D721Med (cell line): Measurements from ENCODE around the gene GCSAM.
A peak's percentile ranks its signal among the peaks of the same experiment; 100 is the strongest.

Experiments
- DNase-seq: peaks from one replicate; pipeline ENCODE4 v3.0.0; 2011; ENCODE audit warnings: low spot score; ENCODE audit not compliant: insufficient read length
- FAIRE-seq: peaks from 2 replicates; lab custom pipeline; 2011; peaks lifted over from hg19 to GRCh38; lab: Jason Lieb, UNC
- CTCF ChIP-seq: IDR thresholded peaks from 2 replicates; pipeline ENCODE4 v1.5.1; 2012; ENCODE audit warnings: mild to moderate bottlenecking, control low read depth; ENCODE audit not compliant: insufficient read depth; ENCODE audit errors: missing control alignments

Gene GCSAM

GRCh38 chr3:112089956-112090886, 42.8 kb downstream of the GCSAM start:
- DNase-seq (no peak), FAIRE-seq (no peak)
- TF ChIP-seq CTCF: no peak

- TF ChIP-seq CTCF: no peak
- DNase-seq (no peak), FAIRE-seq (no peak)
Measured at GRCh38 chr3:112088944-112089343, 44.1 kb downstream of the GCSAM start.

- no peak for FAIRE-seq
- DNase-seq: no peak
- TF ChIP-seq CTCF: no peak
Measured at GRCh38 chr3:112087746-112088145, 45.3 kb downstream of the GCSAM start.

GRCh38 chr3:112086875-112087524, 46.0 kb downstream of the GCSAM start:
- DNase-seq (no peak), FAIRE-seq (no peak)
- TF ChIP-seq CTCF: no peak

- DNase-seq: peak; percentile 88
- TF ChIP-seq CTCF: no peak
- FAIRE-seq: no peak
Measured at GRCh38 chr3:112086076-112086854, 46.8 kb downstream of the GCSAM start, which contains the start of gene C3orf52. C3orf52 (plus strand) TSS chr3:112086389; CDS start chr3:112086408, 19 bp downstream.

- FAIRE-seq (no peak), DNase-seq (no peak)
- no peak for TF ChIP-seq CTCF
Measured at GRCh38 chr3:112085735-112086075, 47.3 kb downstream of the GCSAM start.
